ENCODE measurements around the gene COA3. TPM values are rescaled to one million over a fixed set of nuclear protein-coding genes. Genes with fewer than 3 reads are reported as not detected.

The COA3 gene
- total RNA-seq, 1 donor from 2014 or later, result 59.8 TPM

GRCh38 chr17:42791948-42792347 is 6.6 kb downstream of the COA3 start:
- FAIRE-seq, result no peak

GRCh38 chr17:42787266-42787665 is 11.2 kb downstream of the COA3 start:
- Histone ChIP-seq H3K4me3 (ENCODE audit: low read depth, low read length) (no peak overlapping the region), H3K27me3 (ENCODE audit: control insufficient read depth, insufficient read depth, low read length) (no peaks in the 10 kb centered on the region), H3K36me3 (ENCODE audit: control insufficient read depth, insufficient read depth, low read length) (no peaks in the 10 kb centered on the region)
- DNase-seq (ENCODE audit: low read depth) (no peak), FAIRE-seq (no peak)
- no peak for TF ChIP-seq CTCF (IDR thresholded peaks at IDR 0.05; ENCODE audit: insufficient read depth, low read length, severe bottlenecking)

More at GRCh38 chr17:42791948-42792347, 6.6 kb downstream of the COA3 start:
- TF ChIP-seq CTCF (IDR thresholded peaks at IDR 0.05; ENCODE audit: insufficient read depth, low read length, severe bottlenecking), result no peak
- Histone ChIP-seq H3K4me3 (ENCODE audit: low read depth, low read length) (no peak overlapping the region), H3K27me3 (ENCODE audit: control insufficient read depth, insufficient read depth, low read length) (no peaks in the 10 kb centered on the region), H3K36me3 (ENCODE audit: control insufficient read depth, insufficient read depth, low read length) (peaks cover 2% of the 10 kb centered on the region)
- DNase-seq (ENCODE audit: low read depth), result no peak

- FAIRE-seq (no peak), DNase-seq (ENCODE audit: low read depth) (no peak)
- Histone ChIP-seq H3K27me3 (ENCODE audit: control insufficient read depth, insufficient read depth, low read length) (peaks cover 6% of the 10 kb centered on the region), H3K4me3 (ENCODE audit: low read depth, low read length) (no peak overlapping the region), H3K36me3 (ENCODE audit: control insufficient read depth, insufficient read depth, low read length) (no peaks in the 10 kb centered on the region)
- TF ChIP-seq CTCF (IDR thresholded peaks at IDR 0.05; ENCODE audit: insufficient read depth, low read length, severe bottlenecking), result no peak
Observed at GRCh38 chr17:42784811-42785592, 13.5 kb downstream of the COA3 start.

GRCh38 chr17:42784409-42784808 is 14.1 kb downstream of the COA3 start:
- Histone ChIP-seq H3K27me3 (ENCODE audit: control insufficient read depth, insufficient read depth, low read length) (peaks cover 6% of the 10 kb centered on the region), H3K36me3 (ENCODE audit: control insufficient read depth, insufficient read depth, low read length) (no peaks in the 10 kb centered on the region), H3K4me3 (ENCODE audit: low read depth, low read length) (no peak overlapping the region)
- FAIRE-seq, result no peak
- TF ChIP-seq CTCF (IDR thresholded peaks at IDR 0.05; ENCODE audit: insufficient read depth, low read length, severe bottlenecking), result no peak
- DNase-seq (ENCODE audit: low read depth), result no peak

- Histone ChIP-seq H3K4me3 (ENCODE audit: low read depth, low read length) (no peak overlapping the region), H3K27me3 (ENCODE audit: control insufficient read depth, insufficient read depth, low read length) (peaks cover 6% of the 10 kb centered on the region), H3K36me3 (ENCODE audit: control insufficient read depth, insufficient read depth, low read length) (peaks cover 2% of the 10 kb centered on the region)
- TF ChIP-seq CTCF (IDR thresholded peaks at IDR 0.05; ENCODE audit: insufficient read depth, low read length, severe bottlenecking), result no peak
- no peak for FAIRE-seq
- no peak for DNase-seq (ENCODE audit: low read depth)
Observed at GRCh38 chr17:42783791-42784138, 14.7 kb downstream of the COA3 start.
